Hepatocyte (in vitro differentiated cells): Measurements from ENCODE around the gene SAT2. TPM values are rescaled to one million over a fixed set of nuclear protein-coding genes. Genes with fewer than 3 reads are reported as not detected.
"Not testable (repeated sequence)": the region's sequence is repeated elsewhere in the genome, so short reads cannot be mapped to it uniquely, and the experiment has no call there.

Experiments used
- DNase-seq: peaks from one replicate; pipeline ENCODE4 v3.0.0-alpha.2; 2016; ENCODE audit warnings: low spot score
- H2AFZ ChIP-seq: fragments of 200-600 bp; sonication (generic); 2 replicates; pipeline ENCODE4 v1.6.0; 2016; ENCODE audit warnings: antibody characterized with exemption, mild to moderate bottlenecking
- H3K27ac ChIP-seq: fragments of 200-600 bp; sonication (generic); 2 replicates; pipeline ENCODE4 v1.5.1; 2016; ENCODE audit warnings: mild to moderate bottlenecking
- H3K27me3 ChIP-seq: fragments of 200-600 bp; sonication (generic); 2 replicates; pipeline ENCODE4 v1.6.1; 2016
- H3K36me3 ChIP-seq: fragments of 200-600 bp; sonication (generic); replicated peaks from 2 replicates; pipeline ENCODE4 v1.5.1; 2016; ENCODE audit warnings: low read depth; ENCODE audit not compliant: insufficient read depth
- H3K4me1 ChIP-seq: fragments of 200-600 bp; sonication (generic); 2 replicates; pipeline ENCODE4 v1.5.1; 2016; ENCODE audit warnings: mild to moderate bottlenecking, moderate library complexity; ENCODE audit not compliant: insufficient read depth
- H3K4me2 ChIP-seq: fragments of 200-600 bp; sonication (generic); 2 replicates; pipeline ENCODE4 v1.6.0; 2016
- H3K4me3 ChIP-seq: fragments of 200-600 bp; sonication (generic); 2 replicates; pipeline ENCODE4 v1.5.1; 2016; ENCODE audit warnings: mild to moderate bottlenecking
- H3K79me2 ChIP-seq: fragments of 200-600 bp; sonication (generic); 2 replicates; pipeline ENCODE4 v1.6.0; 2017; ENCODE audit warnings: mild to moderate bottlenecking
- H3K9me2 ChIP-seq: fragments of 200-600 bp; sonication (generic); replicated peaks from 2 replicates; pipeline ENCODE4 v1.6.0; 2017; ENCODE audit warnings: mild to moderate bottlenecking; ENCODE audit not compliant: insufficient read depth
- H3K9me3 ChIP-seq: fragments of 200-600 bp; sonication (generic); 2 replicates; pipeline ENCODE4 v1.5.1; 2016; ENCODE audit warnings: low read depth, mild to moderate bottlenecking
- H4K20me1 ChIP-seq: fragments of 200-600 bp; sonication (generic); 2 replicates; pipeline ENCODE4 v1.6.0; 2016; ENCODE audit warnings: mild to moderate bottlenecking; ENCODE audit not compliant: insufficient read depth, poor library complexity, severe bottlenecking
- CTCF ChIP-seq: fragments of 200-600 bp; sonication (generic); IDR thresholded peaks from 2 replicates; pipeline ENCODE4 v1.5.1; 2016; ENCODE audit warnings: antibody characterized with exemption, mild to moderate bottlenecking; ENCODE audit not compliant: poor library complexity
- EZH2 ChIP-seq: fragments of 200-600 bp; sonication (generic); IDR thresholded peaks from 2 replicates; pipeline ENCODE4 v1.6.1; 2016; ENCODE audit warnings: antibody characterized with exemption, mild to moderate bottlenecking, borderline replicate concordance
- EZH2phosphoT487 ChIP-seq: fragments of 200-600 bp; sonication (generic); IDR thresholded peaks from one replicate; pipeline ENCODE4 v1.6.1; 2018; ENCODE audit warnings: antibody characterized with exemption, mild to moderate bottlenecking, low read depth, moderate library complexity; ENCODE audit not compliant: unreplicated experiment, severe bottlenecking
- WGBS: methylation state at CpG from one replicate; pipeline ENCODE4 v1.1.6; 2016; ENCODE audit warnings: low lambda C conversion rate; ENCODE audit errors: missing lambda C conversion rate; 5-methylcytosine and 5-hydroxymethylcytosine counted together
- polyA plus RNA-seq: library from polyadenylated mRNA; unstranded; fragments of >200 nt; fragmentation: Nextera tagmentation; extraction: Ambion mirVana; gene quantifications from 2 replicates; pipeline ENCODE4 v1.2.1, GENCODE V29; 2016
- total RNA-seq: library from RNA; depleted of rRNA; stranded (reverse); fragments of >200 nt; gene quantifications from 2 replicates; pipeline ENCODE4 v1.2.3, GENCODE V29; 2014

The SAT2 gene
- total and polyA plus RNA-seq, 2 experiments from 2014 or later, result 130 to 138 TPM

GRCh38 chr17:7626956-7627249, 718 bp downstream of the SAT2 start:
- 11% methylated on average over 6 of the region's 6 CpGs for WGBS
- H3K27me3 ChIP-seq, result no peaks in the 10 kb centered on the region
- H3K9me2 ChIP-seq, result no peaks in the 10 kb centered on the region
- H3K79me2 ChIP-seq, result peaks cover 24% of the 10 kb centered on the region
- TF ChIP-seq EZH2 (no peak), CTCF (no peak), EZH2phosphoT487 (no peak)
- no peaks in the 10 kb centered on the region for H3K36me3 ChIP-seq
- peak overlapping the region; percentile 96 for H3K4me2 ChIP-seq
- no peaks in the 10 kb centered on the region for H4K20me1 ChIP-seq
- H2AFZ ChIP-seq, result peak overlapping the region; percentile 70
- DNase-seq, result no peak
- H3K27ac ChIP-seq, result peak overlapping the region; percentile 99
- H3K9me3 ChIP-seq, result no peaks in the 10 kb centered on the region
- H3K4me3 ChIP-seq, result peak overlapping the region; percentile 71
- H3K4me1 ChIP-seq, result peaks cover 19% of the 10 kb centered on the region

GRCh38 chr17:7626307-7626706, 1.3 kb downstream of the SAT2 start:
- Histone ChIP-seq H3K9me3 (no peaks in the 10 kb centered on the region), H3K4me2 (peak overlapping the region; percentile 96), H2AFZ (no peak overlapping the region), H3K4me1 (peaks cover 19% of the 10 kb centered on the region), H3K79me2 (peaks cover 24% of the 10 kb centered on the region), H3K27ac (peak overlapping the region; percentile 99), H4K20me1 (no peaks in the 10 kb centered on the region), H3K36me3 (no peaks in the 10 kb centered on the region), H3K27me3 (no peaks in the 10 kb centered on the region), H3K9me2 (no peaks in the 10 kb centered on the region), H3K4me3 (peak overlapping the region; percentile 71)
- WGBS, result 95% methylated on average over 7 of the region's 7 CpGs
- no peak for DNase-seq
- no peak for TF ChIP-seq CTCF
- TF ChIP-seq EZH2phosphoT487, result no peak
- no peak for TF ChIP-seq EZH2

GRCh38 chr17:7625749-7626148, 1.9 kb downstream of the SAT2 start:
- H3K27me3 ChIP-seq, H3K4me3 ChIP-seq, H4K20me1 ChIP-seq, H3K36me3 ChIP-seq, H3K9me3 ChIP-seq, H2AFZ ChIP-seq, H3K9me2 ChIP-seq, DNase-seq: not testable (repeated sequence)
- Histone ChIP-seq H3K79me2 (peaks cover 24% of the 10 kb centered on the region), H3K4me2 (peak overlapping the region; percentile 96), H3K4me1 (peaks cover 19% of the 10 kb centered on the region), H3K27ac (peak overlapping the region; percentile 99)
- 97% methylated on average over 16 of the region's 16 CpGs for WGBS

- WGBS, result 87% methylated on average over 5 of the region's 5 CpGs
- TF ChIP-seq CTCF (no peak), EZH2 (no peak), EZH2phosphoT487 (no peak)
Measured at GRCh38 chr17:7623661-7624060, 4.0 kb downstream of the SAT2 start.

More at GRCh38 chr17:7623661-7624060, 4.0 kb downstream of the SAT2 start:
- Histone ChIP-seq H3K79me2 (peaks cover 24% of the 10 kb centered on the region), H3K4me1 (peaks cover 15% of the 10 kb centered on the region), H3K9me3 (no peaks in the 10 kb centered on the region), H3K36me3 (no peaks in the 10 kb centered on the region), H3K4me3 (no peak overlapping the region), H3K27me3 (no peaks in the 10 kb centered on the region), H4K20me1 (no peaks in the 10 kb centered on the region), H3K4me2 (no peak overlapping the region), H2AFZ (no peak overlapping the region), H3K27ac (no peak overlapping the region), H3K9me2 (no peaks in the 10 kb centered on the region)
- no peak for DNase-seq
